ENCODE data around the gene CAGE1.

- no peak for TF ChIP-seq CTCF (IDR thresholded peaks at IDR 0.05)
- no peak for TF ChIP-seq POLR2A (IDR thresholded peaks at IDR 0.05)
- TF ChIP-seq POLR2AphosphoS5 (IDR thresholded peaks at IDR 0.05) = no peak
These were observed 20.2 kb upstream of the CAGE1 start for GRCh38 chr6:7409740-7410139.
